Activated CD8-positive, alpha-beta memory T cell treated with anti-CD3 and anti-CD28 coated beads, Interleukin-2, amount 50 U/mL, for 24 hours (primary cell): Measurements from ENCODE around the gene RPP21.

Source experiments
- DNase-seq: peaks from one replicate; pipeline ENCODE4 v3.0.0-alpha.2; 2020; ENCODE audit errors: extremely low read depth

RPP21 gene

GRCh38 chr6:30344868-30345671 lies at the start of gene RPP21:
TSS of gene RPP21 (plus strand) at chr6:30345156. CDS start at chr6:30345172, 16 bp downstream.
- DNase-seq = peak; percentile 63

GRCh38 chr6:30295837-30296236 lies 49.1 kb upstream of the RPP21 start:
- no peak for DNase-seq

GRCh38 chr6:30304002-30304401 lies 41.0 kb upstream of the RPP21 start:
- DNase-seq = no peak

GRCh38 chr6:30311101-30311500 lies 33.9 kb upstream of the RPP21 start:
- DNase-seq = no peak

GRCh38 chr6:30311671-30312070 lies 33.3 kb upstream of the RPP21 start:
- DNase-seq = no peak

GRCh38 chr6:30312266-30312665 lies 32.7 kb upstream of the RPP21 start:
- no peak for DNase-seq

- DNase-seq = no peak
Observed at GRCh38 chr6:30312676-30313321, 32.2 kb upstream of the RPP21 start.

- no peak for DNase-seq
Observed at GRCh38 chr6:30315156-30315555, 29.8 kb upstream of the RPP21 start.

GRCh38 chr6:30317913-30318589 lies 26.9 kb upstream of the RPP21 start:
- no peak for DNase-seq

- DNase-seq = no peak
Observed at GRCh38 chr6:30319146-30319835, 25.7 kb upstream of the RPP21 start.

- no peak for DNase-seq
Observed at GRCh38 chr6:30321692-30322388, 23.1 kb upstream of the RPP21 start.

GRCh38 chr6:30322527-30323501 lies 22.1 kb upstream of the RPP21 start:
- no peak for DNase-seq

- DNase-seq = no peak
Observed at GRCh38 chr6:30323806-30324205, 21.1 kb upstream of the RPP21 start.

GRCh38 chr6:30325150-30325872 lies 19.6 kb upstream of the RPP21 start:
- DNase-seq = no peak

GRCh38 chr6:30325873-30326525 lies 19.0 kb upstream of the RPP21 start:
- peak; percentile 79 for DNase-seq

GRCh38 chr6:30326526-30327231 lies 18.3 kb upstream of the RPP21 start, which contains the start of gene TRIM39:
TSS of gene TRIM39 (plus strand) at chr6:30326927. CDS start at chr6:30329318, 2,391 bp downstream.
- DNase-seq = peak; percentile 61

- no peak for DNase-seq
Observed at GRCh38 chr6:30327232-30327746, 17.7 kb upstream of the RPP21 start.

GRCh38 chr6:30328397-30328796 lies 16.6 kb upstream of the RPP21 start:
- DNase-seq = no peak
